GM23338 (cell line): ENCODE results near the gene LRRC51. TPM values are rescaled to one million over a fixed set of nuclear protein-coding genes. Genes with fewer than 3 reads are reported as not detected.

Experiments
- ATAC-seq: fragments of 200-7000 bp; cut with Tn5 transposase; 3 replicates; pipeline ENCODE4 v1.9.1; 2020
- DNase-seq: peaks from one replicate; pipeline ENCODE4 v3.0.0-alpha.2; 2015; ENCODE audit warnings: low spot score
- H2AFZ ChIP-seq: fragments of 200-600 bp; sonication (generic); 2 replicates; pipeline ENCODE4 v1.8.0; 2016; ENCODE audit warnings: antibody characterized with exemption, mild to moderate bottlenecking, moderate library complexity
- H3F3A ChIP-seq: fragments of 200-600 bp; sonication (generic); replicated peaks from 2 replicates; pipeline ENCODE4 v1.8.0; 2017; ENCODE audit warnings: antibody characterized with exemption, mixed run types, low read depth
- H3K27ac ChIP-seq: fragments of 200-600 bp; sonication (generic); 2 replicates; pipeline ENCODE4 v1.6.1; 2016; ENCODE audit warnings: low read depth
- H3K27me3 ChIP-seq: fragments of 200-600 bp; sonication (generic); 2 replicates; pipeline ENCODE4 v1.8.0; 2016; ENCODE audit warnings: mild to moderate bottlenecking, mixed run types, moderate library complexity; ENCODE audit not compliant: insufficient read depth
- H3K36me3 ChIP-seq: fragments of 200-600 bp; sonication (generic); 2 replicates; pipeline ENCODE4 v1.8.0; 2016; ENCODE audit warnings: mild to moderate bottlenecking; ENCODE audit not compliant: insufficient read depth
- H3K4me1 ChIP-seq: fragments of 200-600 bp; sonication (generic); 2 replicates; pipeline ENCODE4 v1.8.0; 2016; ENCODE audit warnings: mild to moderate bottlenecking, moderate library complexity; ENCODE audit not compliant: insufficient read depth
- H3K4me2 ChIP-seq: fragments of 200-600 bp; sonication (generic); 2 replicates; pipeline ENCODE4 v1.7.1; 2017; ENCODE audit warnings: mixed run types
- H3K4me3 ChIP-seq: fragments of 200-600 bp; sonication (generic); 2 replicates; pipeline ENCODE4 v1.6.1; 2016; ENCODE audit warnings: mixed run types
- H3K79me2 ChIP-seq: fragments of 200-600 bp; sonication (generic); replicated peaks from 2 replicates; pipeline ENCODE4 v1.8.0; 2017; ENCODE audit warnings: mild to moderate bottlenecking; ENCODE audit not compliant: insufficient read depth
- H3K9me2 ChIP-seq: fragments of 200-600 bp; sonication (generic); 2 replicates; pipeline ENCODE4 v1.8.0; 2017; ENCODE audit not compliant: insufficient read depth
- H4K20me1 ChIP-seq: fragments of 200-600 bp; sonication (generic); replicated peaks from 2 replicates; pipeline ENCODE4 v1.8.0; 2017; ENCODE audit warnings: mild to moderate bottlenecking; ENCODE audit not compliant: insufficient read depth
- H3K27ac Mint-ChIP-seq: 2 replicates; pipeline ENCODE4 v1.8.0; 2020; ENCODE audit warnings: inconsistent platforms, mild to moderate bottlenecking, moderate library complexity, mixed read lengths
- H3K27me3 Mint-ChIP-seq: 3 replicates; pipeline ENCODE4 v1.8.0; 2022; ENCODE audit warnings: low read depth, mild to moderate bottlenecking, moderate library complexity, mixed read lengths, inconsistent platforms; ENCODE audit not compliant: insufficient read depth, poor library complexity
- H3K36me3 Mint-ChIP-seq: 3 replicates; pipeline ENCODE4 v1.8.0; 2021; ENCODE audit warnings: low read depth, mild to moderate bottlenecking, inconsistent platforms, moderate library complexity, mixed read lengths
- H3K4me1 Mint-ChIP-seq: 3 replicates; pipeline ENCODE4 v1.8.0; 2020; ENCODE audit warnings: mild to moderate bottlenecking, inconsistent platforms, mixed read lengths
- H3K4me3 Mint-ChIP-seq: 3 replicates; pipeline ENCODE4 v1.8.0; 2021; ENCODE audit warnings: moderate library complexity, mild to moderate bottlenecking, inconsistent platforms, mixed read lengths
- H3K9me3 Mint-ChIP-seq: 3 replicates; pipeline ENCODE4 v1.8.0; 2020; ENCODE audit warnings: moderate library complexity, mild to moderate bottlenecking, inconsistent platforms, mixed read lengths
- CTCF ChIP-seq, 2 experiments: fragments of 200-600 bp in 1 of 2; sonication (generic) in 1 of 2; conservative IDR thresholded peaks; 2 replicates each; pipeline versions ENCODE4 v1.5.1 to v1.6.1; 2016 to 2017; ENCODE audit warnings: antibody characterized with exemption in 2 of 2, low read depth in 2 of 2, mild to moderate bottlenecking in 2 of 2, moderate library complexity in 1 of 2
- ETS1 ChIP-seq: IDR thresholded peaks from 2 replicates; pipeline ENCODE4 v1.6.1; 2016; ENCODE audit warnings: antibody characterized with exemption
- EZH2phosphoT487 ChIP-seq: fragments of 200-600 bp; sonication (generic); IDR thresholded peaks from one replicate; pipeline ENCODE4 v1.8.1; 2018; ENCODE audit warnings: antibody characterized with exemption; ENCODE audit not compliant: unreplicated experiment
- REST ChIP-seq: IDR thresholded peaks from one replicate; pipeline ENCODE4 v1.6.1; 2018; ENCODE audit warnings: antibody characterized with exemption; ENCODE audit not compliant: unreplicated experiment
- polyA plus RNA-seq: library from polyadenylated mRNA; unstranded; fragments of >200 nt; fragmentation: Nextera tagmentation; extraction: Ambion mirVana; gene quantifications from 2 replicates; pipeline ENCODE4 v1.2.1, GENCODE V29; 2016
- total RNA-seq: library from RNA; depleted of rRNA; stranded (reverse); fragments of >200 nt; shearing (Covaris generic); gene quantifications from 2 replicates; pipeline ENCODE4 v1.2.3, GENCODE V29; 2014

LRRC51 gene
- total and polyA plus RNA-seq, 2 experiments from 2014 or later, result 3.6 to 4.2 TPM

- TF ChIP-seq EZH2phosphoT487, result no peak
- no peak for TF ChIP-seq REST
These were observed 3.4 kb downstream of the LRRC51 start (continued) for GRCh38 chr11:72084076-72084475.

GRCh38 chr11:72084965-72085364 is 4.3 kb downstream of the LRRC51 start:
- Histone ChIP-seq H3K9me2 (no peaks in the 10 kb centered on the region), H3K4me3 (no peak overlapping the region), H2AFZ (no peak overlapping the region), H3K27me3 (no peaks in the 10 kb centered on the region), H3K4me2 (no peak overlapping the region), H3F3A (no peaks in the 10 kb centered on the region), H4K20me1 (no peaks in the 10 kb centered on the region; the same call in 1 of the 2 replicates), H3K4me1 (no peaks in the 10 kb centered on the region), H3K79me2 (no peaks in the 10 kb centered on the region), H3K36me3 (no peaks in the 10 kb centered on the region), H3K27ac (no peak overlapping the region)
- DNase-seq (no peak), ATAC-seq (no peak)
- no peak overlapping the region for H3K27ac Mint-ChIP-seq
- H3K36me3 Mint-ChIP-seq, result no peaks in the 10 kb centered on the region
- no peaks in the 10 kb centered on the region; the same call in 2 of the 3 replicates for H3K9me3 Mint-ChIP-seq
- H3K4me1 Mint-ChIP-seq, result peaks cover 13% of the 10 kb centered on the region
- peaks cover 3% of the 10 kb centered on the region for H3K27me3 Mint-ChIP-seq
- TF ChIP-seq REST (no peak), ETS1 (no peak), CTCF (conservative IDR thresholded peaks at IDR 0.05; ENCODE audit: low read depth in 2 of 2) (no peak)
- H3K4me3 Mint-ChIP-seq, result no peak overlapping the region
